Neural progenitor cell (in vitro differentiated cells): ENCODE results near the gene SCFD2. TPM values are rescaled to one million over a fixed set of nuclear protein-coding genes. Genes with fewer than 3 reads are reported as not detected.

Experiments used
- DNase-seq: peaks from one replicate; pipeline ENCODE4 v3.0.0-alpha.2; 2016; ENCODE audit warnings: low spot score
- H2AFZ ChIP-seq: fragments of 200-600 bp; sonication (generic); replicated peaks from 2 replicates; pipeline ENCODE4 v1.6.1; 2016; ENCODE audit warnings: antibody characterized with exemption
- H3F3A ChIP-seq: fragments of 200-600 bp; sonication (generic); 2 replicates; pipeline ENCODE4 v1.6.1; 2016; ENCODE audit warnings: antibody characterized with exemption, low read depth
- H3K27ac ChIP-seq: fragments of 200-600 bp; sonication (generic); 2 replicates; pipeline ENCODE4 v1.5.1; 2016; ENCODE audit warnings: mild to moderate bottlenecking
- H3K27me3 ChIP-seq: fragments of 200-600 bp; sonication (generic); 2 replicates; pipeline ENCODE4 v1.6.1; 2016; ENCODE audit warnings: mild to moderate bottlenecking, moderate library complexity
- H3K36me3 ChIP-seq: fragments of 200-600 bp; sonication (generic); 2 replicates; pipeline ENCODE4 v1.5.1; 2016
- H3K4me1 ChIP-seq: fragments of 200-600 bp; sonication (generic); 2 replicates; pipeline ENCODE4 v1.6.1; 2016; ENCODE audit warnings: mixed run types
- H3K4me2 ChIP-seq: fragments of 200-600 bp; sonication (generic); 2 replicates; pipeline ENCODE4 v1.6.1; 2016
- H3K4me3 ChIP-seq: fragments of 200-600 bp; sonication (generic); 2 replicates; pipeline ENCODE4 v1.5.1; 2016
- H3K79me2 ChIP-seq: fragments of 200-600 bp; sonication (generic); 2 replicates; pipeline ENCODE4 v1.6.1; 2016; ENCODE audit warnings: low read depth
- H3K9ac ChIP-seq: fragments of 200-600 bp; sonication (generic); 2 replicates; pipeline ENCODE4 v1.6.1; 2016
- H3K9me3 ChIP-seq: fragments of 200-600 bp; sonication (generic); 2 replicates; pipeline ENCODE4 v1.5.1; 2016; ENCODE audit warnings: low read depth
- H4K20me1 ChIP-seq: fragments of 200-600 bp; sonication (generic); 2 replicates; pipeline ENCODE4 v1.6.1; 2016; ENCODE audit warnings: low read depth
- H3K27ac Mint-ChIP-seq: 3 replicates; pipeline ENCODE4 v1.8.0; 2021; ENCODE audit warnings: mixed read lengths
- H3K27me3 Mint-ChIP-seq: 2 replicates; pipeline ENCODE4 v1.8.0; 2022; ENCODE audit warnings: low read depth, mild to moderate bottlenecking, inconsistent platforms, moderate library complexity, mixed read lengths; ENCODE audit not compliant: insufficient read depth
- H3K36me3 Mint-ChIP-seq: 3 replicates; pipeline ENCODE4 v1.8.0; 2021; ENCODE audit warnings: mixed read lengths
- H3K4me1 Mint-ChIP-seq: 3 replicates; pipeline ENCODE4 v1.8.0; 2021; ENCODE audit warnings: mixed read lengths
- H3K4me3 Mint-ChIP-seq: 3 replicates; pipeline ENCODE4 v1.8.0; 2021; ENCODE audit warnings: mild to moderate bottlenecking, moderate library complexity, mixed read lengths
- H3K9me3 Mint-ChIP-seq: 3 replicates; pipeline ENCODE4 v1.8.0; 2020; ENCODE audit warnings: mixed read lengths
- CTCF ChIP-seq: fragments of 200-600 bp; sonication (generic); IDR thresholded peaks from 2 replicates; pipeline ENCODE4 v1.5.1; 2017; ENCODE audit warnings: antibody characterized with exemption, mild to moderate bottlenecking
- EZH2 ChIP-seq: fragments of 200-600 bp; sonication (generic); IDR thresholded peaks from 2 replicates; pipeline ENCODE4 v1.6.1; 2017; ENCODE audit warnings: antibody characterized with exemption, mild to moderate bottlenecking, moderate library complexity
- EZH2phosphoT487 ChIP-seq: fragments of 200-600 bp; sonication (generic); IDR thresholded peaks from 2 replicates; pipeline ENCODE4 v1.6.1; 2017; ENCODE audit warnings: antibody characterized with exemption
- total RNA-seq: library from RNA; depleted of rRNA; stranded (reverse); fragments of >200 nt; gene quantifications from 2 replicates; pipeline ENCODE4 v1.2.3, GENCODE V29; 2015; ENCODE audit warnings: low replicate concordance

The SCFD2 gene
- total RNA-seq, 1 donor from 2014 or later: 4.8 TPM

- no peaks in the 10 kb centered on the region for H3K4me1 ChIP-seq
Observed at GRCh38 chr4:52904421-52904820, 461.4 kb downstream of the SCFD2 start.

GRCh38 chr4:52903273-52903672 is 462.6 kb downstream of the SCFD2 start:
- Mint-ChIP-seq H3K4me1 (peaks cover 38% of the 10 kb centered on the region), H3K9me3 (peaks cover 30% of the 10 kb centered on the region), H3K27me3 (peaks cover 2% of the 10 kb centered on the region), H3K27ac (no peak overlapping the region), H3K4me3 (no peak overlapping the region), H3K36me3 (peaks cover 4% of the 10 kb centered on the region)
- Histone ChIP-seq H3K36me3 (no peaks in the 10 kb centered on the region), H3K9ac (no peak overlapping the region), H3K27ac (no peak overlapping the region), H3K27me3 (no peaks in the 10 kb centered on the region), H3K4me1 (no peaks in the 10 kb centered on the region), H3K9me3 (no peaks in the 10 kb centered on the region), H3K4me2 (no peak overlapping the region), H4K20me1 (no peaks in the 10 kb centered on the region), H3K79me2 (no peaks in the 10 kb centered on the region), H3K4me3 (no peak overlapping the region), H2AFZ (no peak overlapping the region), H3F3A (no peaks in the 10 kb centered on the region)
- TF ChIP-seq CTCF: no peak
- TF ChIP-seq EZH2: no peak
- no peak for TF ChIP-seq EZH2phosphoT487
- no peak for DNase-seq

More at GRCh38 chr4:52904421-52904820, 461.4 kb downstream of the SCFD2 start:
- no peak overlapping the region for H3K9ac ChIP-seq
- H3K27ac ChIP-seq: no peak overlapping the region
- H2AFZ ChIP-seq: no peak overlapping the region
- no peaks in the 10 kb centered on the region for H4K20me1 ChIP-seq
- no peaks in the 10 kb centered on the region for H3K79me2 ChIP-seq
- no peaks in the 10 kb centered on the region for H3K27me3 ChIP-seq
- H3K9me3 ChIP-seq: no peaks in the 10 kb centered on the region
- H3K4me3 Mint-ChIP-seq: no peak overlapping the region
- peaks cover 20% of the 10 kb centered on the region for H3K9me3 Mint-ChIP-seq
- H3K4me1 Mint-ChIP-seq: peaks cover 38% of the 10 kb centered on the region
- H3K4me3 ChIP-seq: no peak overlapping the region
- H3K27ac Mint-ChIP-seq: peak overlapping the region; percentile 34
- peaks cover 2% of the 10 kb centered on the region for H3K27me3 Mint-ChIP-seq
- DNase-seq: no peak
- no peak overlapping the region for H3K4me2 ChIP-seq
- H3K36me3 Mint-ChIP-seq: peaks cover 2% of the 10 kb centered on the region
- no peak for TF ChIP-seq CTCF
- no peak for TF ChIP-seq EZH2
- TF ChIP-seq EZH2phosphoT487: no peak
- no peaks in the 10 kb centered on the region for H3K36me3 ChIP-seq
- no peaks in the 10 kb centered on the region for H3F3A ChIP-seq

GRCh38 chr4:52894443-52894842 is 471.4 kb downstream of the SCFD2 start:
- H3K4me1 ChIP-seq: peaks cover 14% of the 10 kb centered on the region
- Mint-ChIP-seq H3K4me1 (peaks cover 25% of the 10 kb centered on the region), H3K4me3 (no peak overlapping the region), H3K9me3 (peaks cover 24% of the 10 kb centered on the region), H3K27ac (no peak overlapping the region), H3K36me3 (peaks cover 2% of the 10 kb centered on the region), H3K27me3 (peaks cover under 1% of the 10 kb centered on the region)
- H3K36me3 ChIP-seq: no peaks in the 10 kb centered on the region
- no peaks in the 10 kb centered on the region for H3K79me2 ChIP-seq
- no peak overlapping the region for H3K9ac ChIP-seq
- no peak overlapping the region for H2AFZ ChIP-seq
- H3K4me3 ChIP-seq: no peak overlapping the region
- H3K27ac ChIP-seq: no peak overlapping the region
- H3K4me2 ChIP-seq: no peak overlapping the region
- H3K9me3 ChIP-seq: no peaks in the 10 kb centered on the region
- no peaks in the 10 kb centered on the region for H4K20me1 ChIP-seq
- TF ChIP-seq CTCF: no peak
- TF ChIP-seq EZH2: no peak
- no peak for TF ChIP-seq EZH2phosphoT487
- DNase-seq: no peak
- H3K27me3 ChIP-seq: no peaks in the 10 kb centered on the region
- H3F3A ChIP-seq: peaks cover 8% of the 10 kb centered on the region
